Measurements from ENCODE around the gene IGSF9.

The IGSF9 gene

GRCh38 chr1:159934136-159935039, 11.0 kb downstream of the IGSF9 start:
- H3K27me3 ChIP-seq (ENCODE audit: control insufficient read depth in 5 of 5, insufficient read depth in 4 of 5, low read length in 5 of 5) = peaks cover 0 to 5% (median 0%) of the 10 kb centered on the region in 5 donors
- no peaks in the 10 kb centered on the region for H3K36me3 ChIP-seq (ENCODE audit: control insufficient read depth in 5 of 5, insufficient read depth in 5 of 5, low read length in 5 of 5)
- H3K27ac ChIP-seq (ENCODE audit: low read depth, low read length) = no peak overlapping the region
- H3K4me3 ChIP-seq (ENCODE audit: low read depth in 1 of 5, low read length in 5 of 5) = no peak overlapping the region
- H3K9ac ChIP-seq (ENCODE audit: low read length in 5 of 5) = no peak overlapping the region
- peaks cover 0 to 24% (median 13%) of the 10 kb centered on the region in 5 donors for H3K4me1 ChIP-seq (ENCODE audit: control insufficient read depth in 5 of 5, insufficient read depth in 5 of 5, low read length in 5 of 5)
- H3K9me3 ChIP-seq (ENCODE audit: control insufficient read depth in 5 of 5, low read length in 5 of 5) = no peaks in the 10 kb centered on the region

DNA sequence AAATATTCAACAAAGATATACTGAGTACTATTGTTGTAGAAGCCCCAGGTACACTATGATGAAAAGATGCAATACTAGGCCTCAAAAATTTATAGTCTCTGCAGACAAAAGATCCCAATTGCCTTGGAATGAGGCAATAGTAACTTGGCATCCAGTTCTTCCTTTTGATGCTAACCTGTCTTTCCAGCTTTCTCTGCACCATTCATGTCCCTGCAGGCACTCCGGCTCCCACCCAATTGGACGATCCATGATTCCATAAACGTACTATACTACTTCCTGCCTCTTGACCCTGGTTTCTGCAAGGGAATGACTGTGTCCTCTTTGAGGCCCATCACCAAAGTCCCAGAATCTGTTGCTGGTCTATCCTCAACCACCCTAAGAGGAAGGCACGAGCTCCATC, 12.1 kb downstream of the IGSF9 start:
- peaks cover 0 to 5% (median 0%) of the 10 kb centered on the region in 5 donors for H3K27me3 ChIP-seq (ENCODE audit: control insufficient read depth in 5 of 5, insufficient read depth in 4 of 5, low read length in 5 of 5)
- no peak overlapping the region for H3K4me3 ChIP-seq (ENCODE audit: low read depth in 1 of 5, low read length in 5 of 5)
- H3K9me3 ChIP-seq (ENCODE audit: control insufficient read depth in 5 of 5, low read length in 5 of 5) = no peaks in the 10 kb centered on the region
- H3K27ac ChIP-seq (ENCODE audit: low read depth, low read length) = no peak overlapping the region
- no peak overlapping the region for H3K9ac ChIP-seq (ENCODE audit: low read length in 5 of 5)
- peaks cover 0 to 23% (median 13%) of the 10 kb centered on the region in 5 donors for H3K4me1 ChIP-seq (ENCODE audit: control insufficient read depth in 5 of 5, insufficient read depth in 5 of 5, low read length in 5 of 5)
- H3K36me3 ChIP-seq (ENCODE audit: control insufficient read depth in 5 of 5, insufficient read depth in 5 of 5, low read length in 5 of 5) = no peaks in the 10 kb centered on the region

- H3K4me1 ChIP-seq (ENCODE audit: control insufficient read depth in 5 of 5, insufficient read depth in 5 of 5, low read length in 5 of 5) = peaks cover 0 to 17% (median 13%) of the 10 kb centered on the region in 5 donors
- H3K9me3 ChIP-seq (ENCODE audit: control insufficient read depth in 5 of 5, low read length in 5 of 5) = no peaks in the 10 kb centered on the region
- no peaks in the 10 kb centered on the region for H3K36me3 ChIP-seq (ENCODE audit: control insufficient read depth in 5 of 5, insufficient read depth in 5 of 5, low read length in 5 of 5)
- H3K27ac ChIP-seq (ENCODE audit: low read depth, low read length) = no peak overlapping the region
- peaks cover 0 to 5% (median 0%) of the 10 kb centered on the region in 5 donors for H3K27me3 ChIP-seq (ENCODE audit: control insufficient read depth in 5 of 5, insufficient read depth in 4 of 5, low read length in 5 of 5)
- no peak overlapping the region for H3K9ac ChIP-seq (ENCODE audit: low read length in 5 of 5)
- no peak overlapping the region for H3K4me3 ChIP-seq (ENCODE audit: low read depth in 1 of 5, low read length in 5 of 5)
These were observed 12.8 kb downstream of the IGSF9 start for GRCh38 chr1:159932296-159933285.

GRCh38 chr1:159931795-159932173, 13.6 kb downstream of the IGSF9 start:
- H3K9ac ChIP-seq (ENCODE audit: low read length in 5 of 5) = no peak overlapping the region
- no peak overlapping the region for H3K27ac ChIP-seq (ENCODE audit: low read depth, low read length)
- H3K4me1 ChIP-seq (ENCODE audit: control insufficient read depth in 5 of 5, insufficient read depth in 5 of 5, low read length in 5 of 5) = peaks cover 0 to 9% (median 8%) of the 10 kb centered on the region in 5 donors
- no peaks in the 10 kb centered on the region for H3K27me3 ChIP-seq (ENCODE audit: control insufficient read depth in 5 of 5, insufficient read depth in 4 of 5, low read length in 5 of 5)
- H3K9me3 ChIP-seq (ENCODE audit: control insufficient read depth in 5 of 5, low read length in 5 of 5) = no peaks in the 10 kb centered on the region
- H3K36me3 ChIP-seq (ENCODE audit: control insufficient read depth in 5 of 5, insufficient read depth in 5 of 5, low read length in 5 of 5) = no peaks in the 10 kb centered on the region
- H3K4me3 ChIP-seq (ENCODE audit: low read depth in 1 of 5, low read length in 5 of 5) = no peak overlapping the region

- H3K4me3 ChIP-seq (ENCODE audit: low read depth in 1 of 5, low read length in 5 of 5) = no peak overlapping the region
These were observed 14.2 kb downstream of the IGSF9 start for GRCh38 chr1:159931101-159931794.

GRCh38 chr1:159930634-159931033, 14.8 kb downstream of the IGSF9 start:
- Histone ChIP-seq H3K27ac (ENCODE audit: low read depth, low read length) (no peak overlapping the region), H3K9ac (ENCODE audit: low read length in 5 of 5) (no peak overlapping the region), H3K4me3 (ENCODE audit: low read depth in 1 of 5, low read length in 5 of 5) (no peak overlapping the region), H3K36me3 (ENCODE audit: control insufficient read depth in 5 of 5, insufficient read depth in 5 of 5, low read length in 5 of 5) (no peaks in the 10 kb centered on the region), H3K27me3 (ENCODE audit: control insufficient read depth in 5 of 5, insufficient read depth in 4 of 5, low read length in 5 of 5) (no peaks in the 10 kb centered on the region), H3K4me1 (ENCODE audit: control insufficient read depth in 5 of 5, insufficient read depth in 5 of 5, low read length in 5 of 5) (peaks cover 0 to 10% (median 9%) of the 10 kb centered on the region in 5 donors), H3K9me3 (ENCODE audit: control insufficient read depth in 5 of 5, low read length in 5 of 5) (no peaks in the 10 kb centered on the region)

More at GRCh38 chr1:159931101-159931794, 14.2 kb downstream of the IGSF9 start:
- Histone ChIP-seq H3K9ac (ENCODE audit: low read length in 5 of 5) (no peak overlapping the region), H3K36me3 (ENCODE audit: control insufficient read depth in 5 of 5, insufficient read depth in 5 of 5, low read length in 5 of 5) (no peaks in the 10 kb centered on the region), H3K4me1 (ENCODE audit: control insufficient read depth in 5 of 5, insufficient read depth in 5 of 5, low read length in 5 of 5) (peaks cover 0 to 7% (median 5%) of the 10 kb centered on the region in 5 donors), H3K27me3 (ENCODE audit: control insufficient read depth in 5 of 5, insufficient read depth in 4 of 5, low read length in 5 of 5) (no peaks in the 10 kb centered on the region), H3K27ac (ENCODE audit: low read depth, low read length) (no peak overlapping the region), H3K9me3 (ENCODE audit: control insufficient read depth in 5 of 5, low read length in 5 of 5) (no peaks in the 10 kb centered on the region)

DNA sequence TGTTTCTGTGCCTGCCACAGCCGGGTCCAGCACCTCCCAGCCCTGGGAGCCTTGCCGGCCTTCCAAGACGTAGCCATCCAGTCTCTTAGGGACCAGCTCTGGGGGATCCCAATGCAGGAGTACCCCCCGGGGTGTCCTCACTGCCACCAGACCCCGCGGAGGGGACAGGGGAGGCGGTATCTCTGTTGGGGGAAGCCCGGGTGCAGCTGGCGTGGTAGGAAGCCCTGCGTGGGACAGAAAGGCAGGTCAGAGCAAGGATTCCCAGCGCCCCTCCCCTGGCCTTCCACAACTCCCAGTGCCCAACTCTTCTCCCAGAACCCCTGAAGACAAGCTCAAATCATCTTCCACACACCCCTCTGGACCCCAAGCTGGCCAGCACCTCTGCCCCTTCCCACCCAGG, 15.2 kb downstream of the IGSF9 start:
- Histone ChIP-seq H3K36me3 (ENCODE audit: control insufficient read depth in 5 of 5, insufficient read depth in 5 of 5, low read length in 5 of 5) (no peaks in the 10 kb centered on the region), H3K4me1 (ENCODE audit: control insufficient read depth in 5 of 5, insufficient read depth in 5 of 5, low read length in 5 of 5) (peaks cover 0 to 12% (median 10%) of the 10 kb centered on the region in 5 donors), H3K27me3 (ENCODE audit: control insufficient read depth in 5 of 5, insufficient read depth in 4 of 5, low read length in 5 of 5) (no peaks in the 10 kb centered on the region), H3K9ac (ENCODE audit: low read length in 5 of 5) (no peak overlapping the region), H3K9me3 (ENCODE audit: control insufficient read depth in 5 of 5, low read length in 5 of 5) (no peaks in the 10 kb centered on the region), H3K4me3 (ENCODE audit: low read depth in 1 of 5, low read length in 5 of 5) (no peak overlapping the region), H3K27ac (ENCODE audit: low read depth, low read length) (no peak overlapping the region)

DNA sequence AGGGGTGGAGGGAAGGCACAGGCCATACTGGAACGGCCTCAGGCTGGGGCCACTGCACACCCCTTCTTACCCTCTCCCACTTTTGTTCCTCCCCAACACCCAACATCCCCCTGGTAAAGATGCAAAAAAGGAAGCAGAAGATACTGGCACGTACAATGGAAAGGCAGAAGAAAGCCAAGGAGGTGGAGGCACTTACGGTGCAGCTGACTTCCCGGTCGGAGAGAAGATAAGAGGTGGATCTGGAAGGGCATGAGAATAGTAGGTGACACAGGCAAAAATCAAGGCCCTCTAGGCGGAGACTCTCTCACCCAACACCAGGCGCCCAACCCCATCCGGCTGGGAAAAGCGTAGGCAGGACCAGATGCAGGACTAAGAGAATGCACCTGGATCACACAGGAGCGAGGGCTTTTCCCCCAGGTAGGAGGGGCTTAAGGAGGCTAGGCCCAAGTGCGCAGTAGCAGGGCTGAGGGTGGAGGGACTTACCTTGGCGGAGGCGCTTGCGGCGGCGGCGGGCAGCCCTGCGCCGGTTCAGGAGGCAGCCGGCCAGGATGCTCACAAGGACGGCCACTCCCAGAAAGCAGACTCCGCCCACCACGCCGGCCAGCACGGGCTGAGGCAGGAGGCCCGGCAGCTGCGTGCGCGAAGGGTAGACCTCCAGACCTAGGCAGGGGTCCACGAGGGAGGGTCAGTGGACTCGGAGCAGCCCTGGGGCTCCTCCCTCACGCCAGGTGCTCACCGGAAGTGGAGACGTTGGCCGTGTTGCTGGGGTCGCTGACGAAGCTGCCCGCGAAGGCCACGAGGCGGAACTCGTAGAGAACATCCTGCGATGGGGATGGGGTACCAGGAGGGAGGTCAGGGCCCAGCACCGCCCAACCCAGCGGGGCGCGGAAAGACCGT, 16.0 kb downstream of the IGSF9 start:
- Histone ChIP-seq H3K27me3 (ENCODE audit: control insufficient read depth in 5 of 5, insufficient read depth in 4 of 5, low read length in 5 of 5) (no peaks in the 10 kb centered on the region), H3K9ac (ENCODE audit: low read length in 5 of 5) (no peak overlapping the region), H3K36me3 (ENCODE audit: control insufficient read depth in 5 of 5, insufficient read depth in 5 of 5, low read length in 5 of 5) (no peaks in the 10 kb centered on the region), H3K27ac (ENCODE audit: low read depth, low read length) (no peak overlapping the region), H3K9me3 (ENCODE audit: control insufficient read depth in 5 of 5, low read length in 5 of 5) (no peaks in the 10 kb centered on the region), H3K4me3 (ENCODE audit: low read depth in 1 of 5, low read length in 5 of 5) (no peak overlapping the region), H3K4me1 (ENCODE audit: control insufficient read depth in 5 of 5, insufficient read depth in 5 of 5, low read length in 5 of 5) (peaks cover 0 to 18% (median 10%) of the 10 kb centered on the region in 5 donors)

Measured in subcutaneous abdominal adipose tissue (tissue), 5 donors.